Vagina (tissue), 2 donors: Measurements from ENCODE around the gene NEDD4L.

Source experiments
- POLR2A ChIP-seq, 2 donors: fragments of 450-650 bp; IDR thresholded peaks; one replicate each; pipeline ENCODE4 v1.6.1; 2017; ENCODE audit warnings: antibody characterized with exemption in 2 of 2, mild to moderate bottlenecking in 2 of 2, moderate library complexity in 2 of 2
- POLR2AphosphoS5 ChIP-seq, 2 donors: sonication (generic); formaldehyde crosslinking; IDR thresholded peaks; one replicate each; pipeline ENCODE4 v1.9.0; 2017; ENCODE audit warnings: antibody characterized with exemption in 2 of 2, mild to moderate bottlenecking in 2 of 2, low read depth in 1 of 2; ENCODE audit not compliant: insufficient read depth in 1 of 2
- TF ChIP-seq, protein P1 (sequence below), 3 experiments: fragments of 450-650 bp in 2 of 3; fragments of 200-600 bp in 1 of 3; sonication (generic) in 1 of 3; IDR thresholded peaks; one replicate each; pipeline ENCODE4 v1.5.1; 2017 to 2019; ENCODE audit warnings: antibody characterized with exemption in 3 of 3, mild to moderate bottlenecking in 2 of 3, moderate library complexity in 2 of 3

DNA sequence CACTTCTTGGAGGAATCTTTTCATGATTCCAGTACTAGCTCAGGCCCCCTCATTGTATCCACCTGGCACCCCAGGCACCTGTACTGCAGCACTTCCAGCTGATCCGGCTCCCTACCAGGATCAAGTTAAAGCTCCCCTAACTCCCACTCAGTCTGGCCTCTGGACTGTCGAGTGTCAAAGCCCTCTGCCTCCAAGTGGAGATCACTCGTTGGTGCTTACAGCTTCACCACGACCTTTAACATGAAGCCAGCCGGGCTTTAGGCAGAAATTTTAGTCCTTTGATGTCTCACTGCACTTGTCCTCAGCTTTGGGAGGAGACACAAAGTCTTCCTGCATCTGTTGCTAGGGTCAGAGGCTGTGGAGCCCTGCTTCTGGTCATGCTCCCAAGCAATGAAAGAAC is 387.2 kb downstream of the NEDD4L start:
- TF ChIP-seq, protein P1, sequence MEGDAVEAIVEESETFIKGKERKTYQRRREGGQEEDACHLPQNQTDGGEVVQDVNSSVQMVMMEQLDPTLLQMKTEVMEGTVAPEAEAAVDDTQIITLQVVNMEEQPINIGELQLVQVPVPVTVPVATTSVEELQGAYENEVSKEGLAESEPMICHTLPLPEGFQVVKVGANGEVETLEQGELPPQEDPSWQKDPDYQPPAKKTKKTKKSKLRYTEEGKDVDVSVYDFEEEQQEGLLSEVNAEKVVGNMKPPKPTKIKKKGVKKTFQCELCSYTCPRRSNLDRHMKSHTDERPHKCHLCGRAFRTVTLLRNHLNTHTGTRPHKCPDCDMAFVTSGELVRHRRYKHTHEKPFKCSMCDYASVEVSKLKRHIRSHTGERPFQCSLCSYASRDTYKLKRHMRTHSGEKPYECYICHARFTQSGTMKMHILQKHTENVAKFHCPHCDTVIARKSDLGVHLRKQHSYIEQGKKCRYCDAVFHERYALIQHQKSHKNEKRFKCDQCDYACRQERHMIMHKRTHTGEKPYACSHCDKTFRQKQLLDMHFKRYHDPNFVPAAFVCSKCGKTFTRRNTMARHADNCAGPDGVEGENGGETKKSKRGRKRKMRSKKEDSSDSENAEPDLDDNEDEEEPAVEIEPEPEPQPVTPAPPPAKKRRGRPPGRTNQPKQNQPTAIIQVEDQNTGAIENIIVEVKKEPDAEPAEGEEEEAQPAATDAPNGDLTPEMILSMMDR (IDR thresholded peaks at IDR 0.05), result no peak
- TF ChIP-seq POLR2AphosphoS5 (IDR thresholded peaks at IDR 0.05; ENCODE audit: insufficient read depth in 1 of 2, low read depth in 1 of 2) (no peak), POLR2A (IDR thresholded peaks at IDR 0.05) (no peak)
